Measurements from ENCODE around the gene DBP. TPM values are rescaled to one million over a fixed set of nuclear protein-coding genes. Genes with fewer than 3 reads are reported as not detected.
"Not testable (repeated sequence)": the region's sequence is repeated elsewhere in the genome, so short reads cannot be mapped to it uniquely, and the experiment has no call there.

Gene DBP, protein sequence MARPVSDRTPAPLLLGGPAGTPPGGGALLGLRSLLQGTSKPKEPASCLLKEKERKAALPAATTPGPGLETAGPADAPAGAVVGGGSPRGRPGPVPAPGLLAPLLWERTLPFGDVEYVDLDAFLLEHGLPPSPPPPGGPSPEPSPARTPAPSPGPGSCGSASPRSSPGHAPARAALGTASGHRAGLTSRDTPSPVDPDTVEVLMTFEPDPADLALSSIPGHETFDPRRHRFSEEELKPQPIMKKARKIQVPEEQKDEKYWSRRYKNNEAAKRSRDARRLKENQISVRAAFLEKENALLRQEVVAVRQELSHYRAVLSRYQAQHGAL
- total RNA-seq = 1.4 TPM
- long read RNA-seq = 0 reads

DNA sequence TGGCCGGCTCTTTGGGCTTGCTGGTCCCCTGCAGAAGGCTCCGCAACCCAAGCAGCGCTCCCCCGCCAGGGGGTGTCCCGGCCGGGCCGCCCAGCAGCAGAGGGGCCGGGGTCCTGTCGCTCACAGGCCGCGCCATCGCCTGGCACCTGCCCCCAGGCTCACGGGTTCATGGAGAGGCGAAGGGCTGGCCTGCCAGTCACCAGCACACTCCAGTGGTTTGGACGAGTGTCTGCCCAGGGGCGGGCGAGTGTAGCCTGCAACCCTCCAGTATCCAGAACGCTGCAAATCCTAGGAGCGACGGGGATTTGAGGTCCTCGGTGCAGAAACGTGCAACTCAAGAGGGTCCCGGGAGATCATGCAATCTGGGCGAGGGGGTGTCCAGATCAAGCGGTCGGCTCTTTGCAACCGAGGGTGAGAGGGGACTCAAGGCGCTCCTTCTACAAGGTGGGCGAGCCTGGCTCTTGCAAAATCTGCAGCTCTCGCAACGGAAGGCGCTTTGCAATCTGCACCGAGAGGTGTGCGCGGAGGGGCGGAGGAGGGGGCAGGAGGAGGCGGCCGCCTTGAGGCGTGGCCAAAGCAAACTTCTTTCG is at the start of gene DBP:
DBP (minus strand) TSS at position 521 of the 590 bp plus-strand sequence; CDS start at position 136, 385 bp downstream.
- DNase-seq (ENCODE audit: low spot score) = no peak

DNA sequence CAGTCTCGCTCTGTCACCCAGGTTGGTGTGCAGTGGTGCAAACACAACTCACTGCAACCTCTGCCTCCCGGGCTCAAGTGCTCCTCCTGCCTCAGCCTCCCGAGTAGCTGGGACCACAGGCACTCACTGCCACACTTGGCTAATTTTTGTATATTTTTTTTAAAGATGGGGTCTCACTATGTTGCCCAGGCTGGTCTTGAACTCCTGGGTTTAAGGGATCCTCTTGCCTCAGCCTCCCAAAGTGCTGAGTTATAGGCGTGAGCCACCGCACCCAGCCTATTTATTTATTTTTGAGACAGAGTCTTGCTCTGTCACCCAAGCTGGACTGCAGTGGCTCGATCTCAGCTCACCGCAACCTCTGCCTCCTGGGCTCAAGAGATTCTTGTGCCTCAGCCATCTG is 49.5 kb upstream of the DBP start:
- not testable (repeated sequence) for DNase-seq (ENCODE audit: low spot score)

DNA sequence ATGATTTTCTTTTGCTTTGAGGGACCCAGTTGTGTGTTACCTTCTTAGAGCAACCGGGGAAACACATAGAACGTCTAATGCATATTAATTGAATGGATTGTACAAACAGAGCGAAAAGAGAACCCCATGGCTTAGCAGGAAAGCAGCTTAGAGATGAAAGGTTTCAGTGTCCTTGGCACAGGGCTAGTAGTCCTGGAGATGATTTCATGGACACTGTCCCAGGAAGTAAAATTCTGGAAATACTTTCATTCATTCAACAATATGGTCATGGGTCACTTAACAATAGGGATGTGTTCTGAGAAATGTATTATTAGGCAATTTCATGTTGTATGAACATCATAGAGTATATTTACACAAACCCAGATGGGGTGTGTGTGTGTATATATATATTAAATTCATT is 48.9 kb upstream of the DBP start:
- no peak for DNase-seq (ENCODE audit: low spot score)

DNA sequence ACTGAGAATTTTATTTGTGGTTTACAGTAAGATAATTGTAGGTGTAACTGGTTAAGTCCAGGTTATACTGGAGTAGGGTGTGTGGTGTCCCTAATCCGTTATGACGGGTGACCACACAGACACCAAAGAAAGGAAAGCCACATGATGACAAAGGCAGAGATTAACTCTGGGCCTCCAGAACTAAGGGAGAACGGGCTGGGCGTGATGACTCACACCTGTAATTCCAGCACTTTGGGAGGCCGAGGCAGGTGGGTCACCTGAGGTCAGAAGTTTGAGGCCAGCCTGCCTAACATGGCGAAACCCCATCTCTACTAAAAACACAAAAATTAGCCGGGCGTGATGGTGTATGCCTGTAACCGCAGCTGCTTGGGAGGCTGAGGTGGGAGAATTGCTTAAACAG is 48.4 kb upstream of the DBP start:
- DNase-seq (ENCODE audit: low spot score) = no peak

DNA sequence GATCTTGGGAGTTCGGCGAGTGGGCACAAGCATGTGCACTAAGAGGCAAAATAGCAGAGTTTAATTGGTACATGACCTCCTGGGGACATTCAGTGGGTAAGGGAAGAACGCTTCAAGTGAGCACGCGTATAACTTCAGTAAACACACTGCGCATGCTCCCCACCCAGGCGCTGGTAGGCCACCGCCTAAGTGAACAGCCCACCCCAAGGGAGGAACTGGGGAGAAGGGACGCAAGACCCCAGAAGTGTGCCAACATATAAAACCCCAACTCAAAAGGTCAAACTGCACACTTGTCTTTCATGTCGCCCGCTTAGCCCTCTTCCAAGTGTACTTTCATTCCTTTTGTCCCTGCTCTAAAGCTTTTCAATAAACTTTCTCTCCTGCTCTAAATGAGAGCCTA is 46.2 kb upstream of the DBP start:
- no peak for DNase-seq (ENCODE audit: low spot score)

DNA sequence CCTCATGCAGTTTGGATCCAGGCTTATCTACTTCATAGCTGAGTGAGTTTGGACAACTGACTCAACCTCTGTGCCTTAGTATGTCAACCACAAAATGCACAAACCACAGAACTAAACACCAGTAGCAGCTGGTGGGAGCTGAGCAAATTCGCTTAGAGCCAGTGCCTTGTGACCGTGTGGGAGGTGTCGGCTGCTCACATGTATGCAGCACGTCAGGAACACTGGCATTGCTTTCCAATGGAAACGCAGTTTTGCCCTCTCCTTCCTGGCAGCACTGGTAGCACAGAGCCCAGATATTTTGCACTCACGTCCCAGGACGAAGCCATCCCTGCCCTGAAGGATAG is 43.9 kb upstream of the DBP start:
- DNase-seq (ENCODE audit: low spot score) = no peak

DNA sequence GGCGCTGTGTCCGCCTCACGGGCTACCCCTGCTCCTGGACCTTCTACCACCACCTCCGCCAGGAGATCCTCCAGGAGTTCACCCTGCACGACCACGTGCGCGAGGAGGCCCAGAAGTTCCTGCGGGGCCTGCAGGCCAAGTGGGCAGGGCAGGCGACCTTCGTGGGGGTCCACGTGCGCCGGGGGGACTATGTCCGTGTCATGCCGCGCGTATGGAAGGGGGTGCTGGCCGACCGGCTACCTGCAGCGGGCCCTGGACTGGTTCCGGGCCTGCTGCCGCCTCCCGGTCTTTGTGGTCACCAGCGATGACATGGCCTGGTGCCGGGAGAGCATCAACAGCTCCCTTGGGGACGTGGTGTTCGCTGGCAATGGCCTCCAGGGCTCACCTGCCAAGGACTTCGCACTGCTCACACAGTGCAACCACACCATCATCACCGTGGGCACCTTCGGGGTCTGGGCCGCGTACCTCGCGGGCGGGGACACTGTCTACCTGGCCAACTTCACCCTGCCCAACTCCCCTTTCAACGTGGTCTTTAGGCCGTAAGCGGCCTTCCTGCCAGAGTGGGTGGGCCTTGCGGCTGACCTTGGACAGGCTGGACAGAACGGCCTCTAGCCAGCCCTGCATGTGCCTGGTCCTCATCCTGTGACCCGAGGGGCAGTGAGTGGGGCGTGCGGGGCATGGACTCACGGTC is 43.4 kb upstream of the DBP start:
- DNase-seq (ENCODE audit: low spot score) = no peak

DNA sequence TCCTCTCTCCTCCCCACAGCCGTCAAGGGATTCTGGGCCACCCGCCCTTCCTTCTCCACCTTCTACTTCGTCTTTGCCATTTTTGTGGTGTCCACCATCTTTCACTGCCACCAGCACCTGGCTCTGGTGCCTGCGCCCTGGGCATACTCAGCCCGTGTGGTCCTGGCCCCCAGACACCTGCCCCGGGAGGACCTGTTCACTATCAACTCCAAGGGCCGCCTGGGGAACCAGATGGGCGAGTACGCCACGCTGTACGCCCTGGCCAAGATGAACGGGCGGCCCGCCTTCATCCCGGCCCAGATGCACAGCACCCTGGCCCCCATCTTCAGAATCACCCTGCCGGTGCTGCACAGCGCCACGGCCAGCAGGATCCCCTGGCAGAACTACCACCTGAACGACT is 42.8 kb upstream of the DBP start:
- not testable (repeated sequence) for DNase-seq (ENCODE audit: low spot score)

DNA sequence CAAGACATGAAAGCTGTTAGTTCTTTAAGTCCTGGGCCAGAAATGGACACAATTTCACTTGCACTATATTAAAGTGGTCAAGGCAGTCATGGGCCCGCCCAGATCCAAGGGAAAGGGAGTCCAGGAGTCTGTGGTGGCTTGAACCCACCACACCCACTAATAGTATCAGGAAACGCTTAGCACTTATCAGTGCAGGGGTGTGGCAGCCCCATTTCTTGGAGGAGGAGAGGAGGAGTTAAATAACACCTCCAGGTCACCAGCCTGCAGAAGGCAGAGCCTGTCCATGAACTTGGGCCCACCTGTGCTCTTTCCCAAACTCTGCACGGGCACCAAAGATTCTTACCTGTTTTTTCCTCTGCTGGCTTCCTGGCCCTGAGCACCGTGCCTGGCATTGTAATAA is 41.0 kb upstream of the DBP start:
- no peak for DNase-seq (ENCODE audit: low spot score)

DNA sequence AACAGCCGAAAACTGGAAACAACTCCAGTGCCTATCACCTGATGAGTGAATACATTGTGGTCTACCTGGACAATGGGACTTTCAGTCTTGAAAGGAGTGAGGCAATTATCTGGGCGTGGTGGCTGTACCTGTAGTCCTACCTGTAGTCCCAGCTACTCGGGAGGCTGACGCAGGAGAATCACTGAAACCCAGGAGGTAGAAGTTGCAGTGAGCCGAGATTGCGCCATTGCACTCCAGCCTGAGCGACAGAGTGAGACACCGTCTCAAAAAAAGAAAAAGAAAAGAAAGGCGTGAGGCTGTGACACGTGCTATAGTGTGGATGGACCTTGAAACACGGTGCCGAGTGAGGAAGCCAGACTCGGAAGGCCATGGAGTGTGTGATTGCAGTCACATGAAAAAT is 39.7 kb upstream of the DBP start:
- DNase-seq (ENCODE audit: low spot score) = no peak

DNA sequence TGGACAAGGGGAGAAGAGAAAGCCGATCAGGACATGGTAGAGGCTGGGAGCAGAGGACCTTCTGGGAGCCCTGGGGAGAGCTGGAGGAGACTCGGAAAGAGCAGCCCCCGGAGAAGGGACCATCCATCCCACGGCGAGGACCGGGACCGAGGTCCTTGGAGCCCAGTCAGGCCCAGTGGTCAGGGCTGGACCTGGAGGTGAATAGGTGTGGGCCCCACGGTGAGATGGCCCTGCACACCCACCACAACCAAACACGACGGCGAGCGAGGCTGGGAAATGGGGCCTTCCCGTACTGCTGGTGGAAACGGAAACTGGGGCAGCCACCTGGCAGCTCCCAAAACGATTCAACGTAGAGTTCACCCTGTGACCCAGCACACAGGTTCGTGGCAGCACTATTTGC is 39.3 kb upstream of the DBP start:
- DNase-seq (ENCODE audit: low spot score) = no peak

DNA sequence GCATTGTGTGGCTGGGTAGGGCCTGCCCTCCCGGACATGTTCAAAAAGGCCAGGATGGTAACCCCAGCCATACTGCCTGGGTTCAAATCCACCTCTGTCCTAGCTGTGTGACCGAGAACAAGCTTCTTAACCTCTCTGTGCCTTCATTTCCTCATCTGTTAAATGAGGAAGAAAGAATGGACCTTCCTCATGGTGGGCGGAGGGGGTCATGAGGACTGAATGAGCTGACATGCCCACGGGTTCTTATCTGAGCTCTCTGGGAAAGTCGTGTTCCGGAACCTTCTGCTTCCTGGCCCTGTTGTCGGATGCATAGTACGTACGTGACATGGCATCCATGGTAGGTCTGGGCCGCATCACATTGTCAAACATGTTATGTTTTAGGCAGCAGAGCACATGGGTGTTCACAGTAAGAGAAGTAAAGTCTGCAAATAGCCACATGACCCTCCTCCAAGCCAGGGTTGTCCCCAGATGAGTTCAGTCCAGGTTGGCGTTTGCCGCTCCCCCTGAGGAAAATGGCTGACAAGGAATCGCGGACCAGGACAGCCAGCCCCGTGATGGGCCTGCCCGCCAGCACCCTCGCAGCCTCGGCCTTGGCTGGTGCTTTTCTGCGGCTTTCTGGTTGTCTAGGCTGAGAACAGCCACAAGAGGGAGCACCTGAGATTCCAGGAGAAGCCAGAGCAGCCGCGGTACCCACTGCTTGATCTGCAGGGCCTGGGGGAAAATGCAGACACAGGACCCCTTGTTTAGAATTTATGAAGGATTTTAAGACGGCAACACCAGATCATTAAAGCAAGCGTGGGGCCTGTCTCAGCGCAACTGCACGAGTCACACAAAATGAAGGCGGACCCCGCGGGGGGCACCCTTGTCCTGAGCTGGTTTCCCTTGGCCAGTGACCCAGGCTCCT is 38.0 kb upstream of the DBP start:
- peak; percentile 92 for DNase-seq (ENCODE audit: low spot score)

DNA sequence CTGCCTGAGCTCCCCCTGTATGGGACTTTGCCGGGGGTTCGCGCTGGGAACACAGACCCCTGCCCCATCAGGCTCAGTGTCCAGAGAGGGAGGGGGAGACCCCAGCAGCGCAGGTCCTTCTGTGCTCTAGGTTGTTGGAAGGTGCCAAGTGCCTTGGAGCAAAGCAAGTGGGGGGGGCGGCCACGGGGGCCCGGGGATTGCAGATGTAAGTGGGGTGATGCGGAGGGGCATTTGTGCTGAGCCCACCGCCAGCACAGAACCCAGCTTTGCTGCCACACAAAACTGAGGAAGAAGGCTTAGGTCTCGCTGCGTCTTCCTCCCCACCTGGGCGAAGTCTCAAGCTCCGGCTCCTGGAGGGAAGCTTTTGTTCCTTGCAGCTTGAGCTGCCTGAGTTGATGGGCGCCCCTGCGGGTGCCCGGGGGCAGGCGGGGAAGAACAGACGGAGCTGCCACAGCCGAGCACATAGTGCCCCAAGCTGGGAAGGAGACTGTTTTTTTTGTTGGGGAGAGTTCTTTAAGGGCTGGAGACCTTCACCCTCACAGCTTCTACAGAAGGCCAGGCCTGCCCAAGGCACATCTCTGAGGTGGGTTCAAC is 37.1 kb upstream of the DBP start:
- DNase-seq (ENCODE audit: low spot score) = no peak

DNA sequence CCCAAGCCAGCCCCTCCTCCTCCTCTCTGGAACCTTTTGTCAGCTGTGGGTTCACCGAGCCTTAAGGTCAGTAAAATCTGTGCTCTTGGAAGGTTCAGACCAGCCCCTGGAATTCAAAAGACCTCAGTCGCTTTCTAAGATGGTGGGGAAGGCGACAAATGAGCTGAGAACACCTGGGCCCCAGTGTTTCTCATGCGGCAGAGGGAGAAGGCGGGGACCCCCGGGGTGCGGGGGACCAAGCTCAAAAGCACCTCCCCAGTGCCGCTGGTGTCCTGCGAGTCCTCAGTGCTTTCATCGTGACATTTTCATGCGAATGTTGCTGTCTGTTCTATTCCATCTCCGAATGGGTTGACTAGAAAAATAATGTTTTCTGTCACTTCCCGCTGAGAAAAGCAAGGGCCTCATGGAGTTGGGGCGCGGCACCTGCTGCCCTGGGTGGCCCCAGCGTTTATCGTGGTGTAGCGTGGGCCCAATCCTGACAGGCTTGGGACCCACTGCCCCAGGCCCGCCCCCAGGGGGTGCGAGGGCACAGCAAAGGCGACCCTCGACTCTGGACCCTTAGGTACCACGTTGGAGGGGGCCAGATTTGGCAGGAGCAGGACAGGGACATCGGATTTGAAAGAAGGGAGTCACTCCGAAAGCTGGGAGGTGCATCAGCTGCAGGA is 36.4 kb upstream of the DBP start:
- DNase-seq (ENCODE audit: low spot score) = no peak

DNA sequence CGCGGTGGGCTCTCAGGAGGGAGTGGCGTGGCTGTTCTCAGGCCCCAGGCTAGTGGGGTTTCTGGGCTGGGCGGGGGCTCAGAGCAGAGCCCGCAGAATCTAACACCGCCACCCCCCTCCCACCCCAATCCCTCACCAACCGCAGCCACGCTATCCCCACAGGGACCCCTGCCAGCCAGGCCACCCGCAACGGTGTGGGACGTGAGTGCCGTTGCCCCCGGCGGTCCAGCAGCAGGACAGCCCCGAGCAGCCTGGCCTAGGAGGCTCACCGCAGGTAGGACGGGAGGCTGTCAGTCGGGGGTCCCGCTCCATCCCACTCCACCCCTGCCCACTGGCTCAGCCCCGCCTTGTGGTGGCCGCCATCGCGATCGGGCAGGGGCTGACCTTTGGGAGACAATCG is 35.8 kb upstream of the DBP start, which contains the start of gene NTN5:
NTN5 (minus strand) TSS at position 24 of the 400 bp plus-strand sequence. CDS start 2,031 bp downstream, outside the sequence.
- no peak for DNase-seq (ENCODE audit: low spot score)

DNA sequence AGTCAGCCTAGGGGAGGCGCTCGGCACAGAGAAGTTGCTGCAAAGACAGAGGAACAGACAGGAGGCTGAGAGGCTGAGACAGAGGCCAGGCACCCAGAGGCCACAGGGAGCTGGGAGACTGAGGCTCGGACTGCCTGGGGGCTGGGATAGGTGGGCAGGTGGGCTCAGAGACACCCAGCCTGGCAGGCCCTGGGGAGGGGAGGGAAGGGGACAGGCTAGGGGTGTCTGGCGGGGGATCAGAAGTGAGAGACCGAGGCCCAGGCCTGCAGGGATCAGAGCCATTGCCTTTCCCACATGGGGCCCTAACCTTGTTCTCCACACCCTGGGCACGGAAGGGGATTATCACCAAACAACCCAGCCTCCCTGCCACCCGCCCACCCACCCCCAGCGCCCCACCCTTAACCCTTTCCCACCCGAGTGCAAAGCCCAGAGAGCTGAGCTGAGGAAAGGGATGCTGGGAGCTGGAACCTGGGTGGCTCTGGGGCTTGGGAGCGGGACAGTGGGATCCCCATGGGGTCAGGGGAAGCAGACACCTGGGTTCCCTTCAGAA is 34.3 kb upstream of the DBP start:
- no peak for DNase-seq (ENCODE audit: low spot score)

DNA sequence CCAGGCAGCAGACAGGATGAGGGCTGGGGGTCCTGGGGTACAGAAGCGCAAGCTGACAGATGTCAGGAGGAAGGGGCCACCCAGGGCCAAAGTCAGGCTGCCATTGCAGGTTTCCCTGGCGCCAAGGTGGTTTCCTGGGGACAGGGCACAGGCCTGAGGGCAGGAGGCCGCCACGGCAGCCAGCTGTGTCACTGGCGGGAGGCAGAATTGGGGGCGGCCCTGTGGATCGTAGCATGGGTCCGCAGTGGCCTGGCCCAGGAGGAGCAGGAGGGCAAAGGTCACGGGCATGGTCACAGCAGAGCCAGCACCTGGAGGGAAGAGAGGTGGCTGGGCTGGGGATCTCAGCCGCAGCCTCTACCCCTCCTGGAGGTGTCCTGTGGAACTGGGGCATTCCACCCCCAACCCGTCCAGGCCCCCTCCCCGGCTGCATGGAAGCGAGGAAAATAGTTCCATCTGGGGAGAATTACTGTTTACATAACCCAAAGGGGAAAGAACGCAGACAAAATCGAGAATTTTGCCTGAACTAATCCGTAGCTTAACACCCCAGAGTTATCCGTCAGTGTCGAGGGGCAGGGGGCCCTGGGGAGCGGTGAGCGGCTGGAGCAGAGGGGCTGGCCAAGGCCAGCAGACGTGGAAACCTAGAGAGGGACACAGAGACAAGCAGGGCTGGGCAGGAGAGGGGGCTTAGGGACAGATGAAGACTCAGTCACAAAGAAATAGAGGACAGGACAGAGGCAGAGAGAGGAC is 33.7 kb upstream of the DBP start:
- DNase-seq (ENCODE audit: low spot score) = no peak

DNA sequence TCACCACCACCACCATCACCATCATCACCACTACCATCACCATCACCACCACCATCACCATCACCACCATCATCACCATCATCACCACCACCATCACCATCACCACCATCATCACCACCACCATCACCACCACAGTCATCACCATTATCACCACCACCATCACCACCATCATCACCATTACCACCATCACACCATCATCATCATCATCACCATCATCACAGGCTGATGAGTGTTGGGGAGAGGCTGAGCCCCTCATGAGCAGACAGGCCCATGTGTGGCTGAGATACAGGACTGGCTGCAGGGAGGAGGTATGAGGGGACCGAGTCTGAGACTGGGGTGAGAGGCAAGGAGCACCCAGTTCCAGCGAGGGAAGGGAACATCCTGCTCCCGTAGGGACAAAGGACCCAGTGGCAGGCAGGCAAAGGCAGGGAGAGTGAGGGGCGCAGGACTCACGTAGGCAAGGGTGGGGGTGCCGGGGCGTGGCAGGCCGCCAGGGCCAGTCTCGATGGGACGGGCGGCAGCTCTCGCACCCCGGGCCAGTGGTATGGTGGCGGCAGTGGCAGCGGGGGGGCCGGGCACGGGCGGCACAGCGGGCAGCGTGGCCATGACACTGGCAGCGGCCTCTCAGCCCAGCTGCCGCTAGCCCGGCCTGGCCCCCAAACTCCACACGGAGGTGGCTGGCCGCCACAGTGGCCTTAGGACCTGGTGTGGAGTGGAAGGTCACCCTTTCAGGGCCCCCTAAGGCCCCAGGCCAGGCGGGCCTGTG is 32.9 kb upstream of the DBP start:
- no peak for DNase-seq (ENCODE audit: low spot score)

DNA sequence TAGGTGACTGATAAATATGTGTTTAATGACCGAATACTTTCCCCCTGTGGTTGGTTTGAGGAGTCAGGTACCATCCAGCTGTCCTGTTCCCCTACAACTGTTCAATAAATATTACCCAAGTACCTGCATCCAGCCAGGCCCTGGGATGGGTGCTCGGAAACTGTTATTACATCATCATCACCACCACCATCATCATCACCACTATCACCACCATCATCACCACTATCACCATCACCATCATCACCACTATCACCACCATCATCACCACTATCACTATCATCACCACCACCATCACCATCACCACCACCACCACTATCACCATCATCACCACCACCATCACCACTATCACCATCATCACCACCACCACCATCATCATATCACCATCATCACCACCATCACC is 31.6 kb upstream of the DBP start:
- no peak for DNase-seq (ENCODE audit: low spot score)
